Trophoblast cell (in vitro differentiated cells and primary cell): ENCODE results near the gene CHST11.

Experiments
- DNase-seq, 2 donors: peaks; one replicate each; pipeline ENCODE4 v3.0.0-alpha.2; 2016
- H2AFZ ChIP-seq: 2 replicates; pipeline ENCODE4 v1.6.1; 2013; ENCODE audit warnings: low read length, moderate library complexity, mild to moderate bottlenecking; ENCODE audit not compliant: insufficient read depth, poor library complexity
- H2AK5ac ChIP-seq: 2 replicates; pipeline ENCODE4 v1.6.1; 2013; ENCODE audit warnings: mild to moderate bottlenecking, low read length
- H2BK120ac ChIP-seq: 2 replicates; pipeline ENCODE4 v1.6.1; 2013; ENCODE audit warnings: low read length, mild to moderate bottlenecking, moderate library complexity; ENCODE audit not compliant: insufficient read depth, poor library complexity
- H2BK12ac ChIP-seq: 2 replicates; pipeline ENCODE4 v1.6.1; 2013; ENCODE audit warnings: mild to moderate bottlenecking, low read length, moderate library complexity
- H2BK5ac ChIP-seq: 2 replicates; pipeline ENCODE4 v1.6.1; 2013; ENCODE audit warnings: low read length, low read depth, moderate library complexity, mild to moderate bottlenecking; ENCODE audit not compliant: poor library complexity
- H3K14ac ChIP-seq: 2 replicates; pipeline ENCODE4 v1.6.1; 2013; ENCODE audit warnings: mild to moderate bottlenecking, low read length
- H3K18ac ChIP-seq: 2 replicates; pipeline ENCODE4 v1.6.1; 2013; ENCODE audit warnings: mild to moderate bottlenecking, low read length
- H3K23ac ChIP-seq: 2 replicates; pipeline ENCODE4 v1.6.1; 2013; ENCODE audit warnings: low read length
- H3K27ac ChIP-seq: 2 replicates; pipeline ENCODE4 v1.5.1; 2013; ENCODE audit warnings: low read depth, mild to moderate bottlenecking, inconsistent platforms, low read length, moderate library complexity
- H3K27me3 ChIP-seq: 2 replicates; pipeline ENCODE4 v1.6.1; 2013; ENCODE audit warnings: inconsistent platforms, mild to moderate bottlenecking, low read length, moderate library complexity; ENCODE audit not compliant: insufficient read depth
- H3K36me3 ChIP-seq, 2 experiments: 1 replicate in 1 of 2; 2 replicates in 1 of 2; pipeline ENCODE4 v1.6.1; 2013; ENCODE audit warnings: low read length in 2 of 2, mild to moderate bottlenecking in 2 of 2, moderate library complexity in 1 of 2; ENCODE audit not compliant: insufficient read depth in 2 of 2, control insufficient read depth in 1 of 2
- H3K4ac ChIP-seq: 2 replicates; pipeline ENCODE4 v1.6.1; 2013; ENCODE audit warnings: low read depth, mild to moderate bottlenecking, low read length, moderate library complexity
- H3K4me1 ChIP-seq, 2 experiments: 1 replicate in 1 of 2; 2 replicates in 1 of 2; pipeline ENCODE4 v1.6.1; 2013; ENCODE audit warnings: low read length in 2 of 2, mild to moderate bottlenecking in 2 of 2, moderate library complexity in 1 of 2; ENCODE audit not compliant: insufficient read depth in 2 of 2, control insufficient read depth in 1 of 2
- H3K4me2 ChIP-seq: 2 replicates; pipeline ENCODE4 v1.6.1; 2013; ENCODE audit warnings: inconsistent platforms, mild to moderate bottlenecking, low read length, moderate library complexity
- H3K4me3 ChIP-seq: 2 replicates; pipeline ENCODE4 v1.5.1; 2013; ENCODE audit warnings: mild to moderate bottlenecking, low read depth, low read length, inconsistent platforms
- H3K79me1 ChIP-seq: one replicate; pipeline ENCODE4 v1.6.1; 2013; ENCODE audit warnings: low read length
- H3K79me2 ChIP-seq: 2 replicates; pipeline ENCODE4 v1.6.1; 2013; ENCODE audit warnings: low read length, mild to moderate bottlenecking; ENCODE audit not compliant: control insufficient read depth, insufficient read depth, poor library complexity
- H3K9ac ChIP-seq: 2 replicates; pipeline ENCODE4 v1.6.1; 2013; ENCODE audit warnings: mild to moderate bottlenecking, low read length
- H3K9me3 ChIP-seq: 2 replicates; pipeline ENCODE4 v1.6.1; 2013; ENCODE audit warnings: low read depth, mild to moderate bottlenecking, control low read depth, inconsistent platforms, low read length; ENCODE audit not compliant: insufficient read depth
- H4K12ac ChIP-seq: 2 replicates; pipeline ENCODE4 v1.6.1; 2013; ENCODE audit warnings: low read depth, mild to moderate bottlenecking, low read length, moderate library complexity
- H4K8ac ChIP-seq: 2 replicates; pipeline ENCODE4 v1.6.1; 2013; ENCODE audit warnings: low read depth, mild to moderate bottlenecking, low read length, moderate library complexity
- H4K91ac ChIP-seq: one replicate; pipeline ENCODE4 v1.6.1; 2013; ENCODE audit warnings: low read depth, mild to moderate bottlenecking, low read length, moderate library complexity
- WGBS: extraction: QIAGEN DNeasy Blood & Tissue Kit; methylation state at CpG from one replicate; pipeline ENCODE4 v1.1.7; 2013; ENCODE audit warnings: missing lambda C conversion rate; ENCODE audit not compliant: insufficient read length, insufficient coverage; ENCODE audit errors: extremely low coverage; 5-methylcytosine and 5-hydroxymethylcytosine counted together

The CHST11 gene

DNA sequence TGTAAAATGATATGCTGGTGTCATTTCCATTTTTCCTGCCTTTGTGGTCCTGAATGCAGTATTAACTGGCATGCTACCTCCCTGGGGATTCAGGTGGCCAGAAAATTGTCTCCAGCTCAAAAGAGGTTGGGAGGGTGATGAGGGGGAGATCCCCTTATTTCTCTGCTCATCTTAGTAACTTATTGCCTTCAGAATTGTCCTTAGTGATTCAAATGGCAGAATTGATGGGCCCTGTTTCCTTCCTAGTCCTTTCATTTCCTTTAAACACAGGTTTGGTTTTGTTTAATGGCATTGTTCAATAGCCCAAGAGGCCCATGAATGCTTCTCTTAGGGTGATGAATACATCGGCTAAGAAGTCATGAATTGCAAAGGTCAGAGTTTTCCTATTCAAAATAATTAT, 294.4 kb downstream of the CHST11 start:
- Histone ChIP-seq H4K91ac (no peak overlapping the region), H3K14ac (no peak overlapping the region), H3K9me3 (no peaks in the 10 kb centered on the region), H2BK120ac (no peak overlapping the region), H3K27ac (no peak overlapping the region), H3K36me3 (no peaks in the 10 kb centered on the region), H3K4me3 (no peak overlapping the region), H3K4ac (no peak overlapping the region), H2AFZ (no peak overlapping the region), H3K79me1 (no peaks in the 10 kb centered on the region), H2AK5ac (no peak overlapping the region), H3K23ac (no peak overlapping the region), H3K4me1 (peaks cover 7 to 8% of the 10 kb centered on the region in 2 experiments), H2BK12ac (no peak overlapping the region), H4K8ac (no peak overlapping the region), H3K27me3 (no peaks in the 10 kb centered on the region), H4K12ac (no peak overlapping the region), H3K79me2 (no peaks in the 10 kb centered on the region), H3K4me2 (no peak overlapping the region), H3K9ac (no peak overlapping the region), H2BK5ac (no peak overlapping the region), H3K18ac (no peak overlapping the region)
- WGBS = no CpG with 5 or more reads among the region's 1 CpG
- DNase-seq = no peak

DNA sequence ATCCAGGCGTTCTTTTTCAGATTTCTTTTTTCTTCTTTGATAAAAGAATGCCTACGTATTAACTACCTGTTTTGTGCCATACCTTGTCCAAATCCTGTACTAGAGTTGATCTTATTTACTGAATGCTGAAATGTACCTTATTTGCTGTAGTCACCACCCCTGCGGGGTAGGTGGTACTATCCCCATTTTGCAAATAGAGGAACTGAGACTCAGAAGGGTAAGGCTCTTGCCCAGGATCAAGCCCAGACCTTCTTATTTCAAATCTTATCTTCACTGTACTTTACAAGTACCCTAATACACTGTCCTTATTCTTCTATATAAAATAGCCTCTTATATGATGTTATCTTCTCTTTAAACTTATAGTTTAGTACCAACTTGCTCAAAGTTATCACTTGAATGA, 294.8 kb downstream of the CHST11 start:
- H3K9ac ChIP-seq = no peak overlapping the region
- WGBS = no CpG with 5 or more reads among the region's 3 CpGs
- no peak overlapping the region for H3K18ac ChIP-seq
- H4K91ac ChIP-seq = no peak overlapping the region
- no peak overlapping the region for H2AFZ ChIP-seq
- H3K4me3 ChIP-seq = no peak overlapping the region
- H3K36me3 ChIP-seq = no peaks in the 10 kb centered on the region
- no peak overlapping the region for H2BK120ac ChIP-seq
- H3K79me2 ChIP-seq = no peaks in the 10 kb centered on the region
- H3K4ac ChIP-seq = no peak overlapping the region
- no peak overlapping the region for H2BK12ac ChIP-seq
- H3K4me1 ChIP-seq = peaks cover 7 to 8% of the 10 kb centered on the region in 2 experiments
- H4K8ac ChIP-seq = no peak overlapping the region
- H3K14ac ChIP-seq = no peak overlapping the region
- no peak overlapping the region for H3K27ac ChIP-seq
- DNase-seq = no peak
- H3K4me2 ChIP-seq = no peak overlapping the region
- H3K9me3 ChIP-seq = no peaks in the 10 kb centered on the region
- H4K12ac ChIP-seq = no peak overlapping the region
- H2AK5ac ChIP-seq = no peak overlapping the region
- H2BK5ac ChIP-seq = no peak overlapping the region
- H3K23ac ChIP-seq = no peak overlapping the region
- no peaks in the 10 kb centered on the region for H3K27me3 ChIP-seq
- H3K79me1 ChIP-seq = no peaks in the 10 kb centered on the region

DNA sequence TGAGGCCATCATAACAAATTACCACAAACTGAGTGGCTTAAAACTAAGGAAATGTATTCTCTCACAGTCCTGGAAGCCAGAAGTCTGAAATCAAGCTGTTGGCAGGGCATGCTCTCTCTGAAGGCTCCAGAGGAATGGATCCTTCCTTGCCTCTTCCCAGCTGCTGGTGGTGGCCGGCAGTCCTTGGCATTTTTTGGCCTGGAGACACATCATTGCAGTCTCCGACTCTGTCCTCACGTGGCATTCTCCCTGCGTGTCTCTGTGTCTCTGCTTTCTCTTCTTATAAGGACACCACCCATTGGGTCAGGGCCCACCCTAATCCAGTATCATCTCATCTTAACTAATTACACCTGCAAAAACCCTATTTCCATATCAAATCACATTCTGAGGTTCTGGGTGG, 295.3 kb downstream of the CHST11 start:
- no CpG with 5 or more reads among the region's 4 CpGs for WGBS

GRCh38 chr12:104752881-104753280, 296.1 kb downstream of the CHST11 start:
- no CpG with 5 or more reads among the region's 7 CpGs for WGBS

More for the DNA sequence above, 295.3 kb downstream of the CHST11 start:
- no peak overlapping the region for H4K12ac ChIP-seq
- H3K18ac ChIP-seq = no peak overlapping the region
- no peak for DNase-seq
- no peak overlapping the region for H2BK120ac ChIP-seq
- H3K27me3 ChIP-seq = no peaks in the 10 kb centered on the region
- H3K9me3 ChIP-seq = peaks cover 2% of the 10 kb centered on the region
- no peak overlapping the region for H4K8ac ChIP-seq
- no peak overlapping the region for H2BK12ac ChIP-seq
- H4K91ac ChIP-seq = no peak overlapping the region
- H3K36me3 ChIP-seq = peaks cover 3% of the 10 kb centered on the region in 2 experiments
- peaks cover 7 to 8% of the 10 kb centered on the region in 2 experiments for H3K4me1 ChIP-seq
- H2AFZ ChIP-seq = no peak overlapping the region
- no peak overlapping the region for H3K4ac ChIP-seq
- no peaks in the 10 kb centered on the region for H3K79me2 ChIP-seq
- no peak overlapping the region for H3K9ac ChIP-seq
- no peak overlapping the region for H3K27ac ChIP-seq
- H3K79me1 ChIP-seq = no peaks in the 10 kb centered on the region
- H3K4me2 ChIP-seq = no peak overlapping the region
- H2AK5ac ChIP-seq = no peak overlapping the region
- no peak overlapping the region for H2BK5ac ChIP-seq
- H3K4me3 ChIP-seq = no peak overlapping the region
- H3K14ac ChIP-seq = no peak overlapping the region
- H3K23ac ChIP-seq = no peak overlapping the region

More at GRCh38 chr12:104752881-104753280, 296.1 kb downstream of the CHST11 start:
- no peak overlapping the region for H3K4me2 ChIP-seq
- H2BK120ac ChIP-seq = no peak overlapping the region
- no peak overlapping the region for H3K27ac ChIP-seq
- H3K9ac ChIP-seq = no peak overlapping the region
- no peaks in the 10 kb centered on the region for H3K27me3 ChIP-seq
- H2AFZ ChIP-seq = no peak overlapping the region
- H3K23ac ChIP-seq = no peak overlapping the region
- peaks cover 5% of the 10 kb centered on the region for H3K9me3 ChIP-seq
- H4K12ac ChIP-seq = no peak overlapping the region
- H2BK5ac ChIP-seq = no peak overlapping the region
- H3K79me2 ChIP-seq = no peaks in the 10 kb centered on the region
- H3K4ac ChIP-seq = no peak overlapping the region
- H4K91ac ChIP-seq = no peak overlapping the region
- H3K4me3 ChIP-seq = no peak overlapping the region
- H3K4me1 ChIP-seq = peaks cover 7 to 8% of the 10 kb centered on the region in 2 experiments
- H3K36me3 ChIP-seq = peaks cover 8% of the 10 kb centered on the region in 2 experiments
- no peak overlapping the region for H3K14ac ChIP-seq
- no peak for DNase-seq
- no peak overlapping the region for H3K18ac ChIP-seq
- H2AK5ac ChIP-seq = no peak overlapping the region
- H2BK12ac ChIP-seq = no peak overlapping the region
- no peak overlapping the region for H4K8ac ChIP-seq
- no peaks in the 10 kb centered on the region for H3K79me1 ChIP-seq
